HCT116 (cell line): Measurements from ENCODE around the gene RPS14. TPM values are rescaled to one million over a fixed set of nuclear protein-coding genes. Genes with fewer than 3 reads are reported as not detected.

Experiments used
- ATAC-seq: fragments of 200-7000 bp; cut with Tn5 transposase; 2 replicates; pipeline ENCODE4 v1.9.1; 2020; ENCODE audit warnings: mild to moderate bottlenecking, moderate library complexity
- BruUV-seq: library from RNA; stranded (reverse); fragments of 400-500 nt; replicated peaks from 2 replicates; lab custom pipeline; 2021; lab: Mats Ljungman, UMichigan
- CTCF ChIA-PET: fragments of 300-600 bp; sonication (Branson Sonifier 250); formaldehyde crosslinking; loops from one replicate; lab custom pipeline; 2021; ENCODE audit warnings: antibody characterized with exemption; lab: Charles Lee
- POLR2A ChIA-PET: fragments of 300-600, 350-600 bp; sonication (Branson Sonifier 250); formaldehyde crosslinking; loops from one replicate; lab custom pipeline; 2021; ENCODE audit warnings: antibody characterized with exemption; lab: Charles Lee
- RAD21 ChIA-PET, 2 experiments: fragments of 300-600 bp; sonication (Branson Sonifier 250); formaldehyde crosslinking; loops; one replicate each; lab custom pipeline; 2023; ENCODE audit warnings: low total read pairs in 2 of 2; ENCODE audit not compliant: uncharacterized antibody in 2 of 2, unreplicated experiment in 2 of 2, low non-redundant PET in 1 of 2; lab: Charles Lee
- DNase-seq: peaks from one replicate; pipeline ENCODE4 v3.0.0-alpha.2; 2010; ENCODE audit warnings: low read depth, low spot score
- H2AFZ ChIP-seq: fragments of 200-600 bp; shearing (Covaris generic), sonication (generic); 2 replicates; pipeline ENCODE4 v1.6.1; 2017; ENCODE audit warnings: low read depth, mixed run types, mixed read lengths, antibody characterized with exemption, low read length; ENCODE audit not compliant: poor library complexity, severe bottlenecking
- H3K27ac ChIP-seq: 2 replicates; pipeline ENCODE4 v1.5.1; 2012; ENCODE audit warnings: low read depth, low read length
- H3K27me3 ChIP-seq: fragments of 200-600 bp; sonication (generic); 2 replicates; pipeline ENCODE4 v1.6.1; 2016; ENCODE audit warnings: mixed run types, low read length, mixed read lengths; ENCODE audit not compliant: insufficient read depth
- H3K36me3 ChIP-seq, 2 experiments: fragments of 200-500 bp in 1 of 2; fragments of 200-600 bp in 1 of 2; sonication (Bioruptor generic) in 1 of 2; sonication (generic) in 1 of 2; 2 replicates each; pipeline versions ENCODE4 v1.5.1 to v1.6.1; 2014 to 2016; ENCODE audit warnings: low read length in 2 of 2, inconsistent platforms in 1 of 2, mixed read lengths in 1 of 2, mixed run types in 1 of 2; ENCODE audit not compliant: insufficient read depth in 2 of 2, control insufficient read depth in 1 of 2
- H3K4me1 ChIP-seq, 2 experiments: fragments of 200-600 bp in 1 of 2; sonication (generic) in 1 of 2; 2 replicates each; pipeline versions ENCODE4 v1.5.1 to v1.6.1; 2012 to 2017; ENCODE audit warnings: low read length in 2 of 2, inconsistent platforms in 1 of 2, mild to moderate bottlenecking in 1 of 2, mixed read lengths in 1 of 2, mixed run types in 1 of 2, moderate library complexity in 1 of 2; ENCODE audit not compliant: insufficient read depth in 2 of 2, control insufficient read depth in 1 of 2
- H3K4me2 ChIP-seq: fragments of 200-600 bp; sonication (generic); 2 replicates; pipeline ENCODE4 v1.6.1; 2017; ENCODE audit warnings: mixed run types, low read length, mixed read lengths
- H3K4me3 ChIP-seq, 2 experiments: fragments of 200-600 bp in 1 of 2; sonication (generic) in 1 of 2; replicated peaks in 1 of 2; 2 replicates each; pipeline ENCODE4 v1.5.1; 2011 to 2016; ENCODE audit warnings: low read length in 2 of 2, control low read depth in 1 of 2, low read depth in 1 of 2, mild to moderate bottlenecking in 1 of 2, mixed read lengths in 1 of 2, mixed run types in 1 of 2
- H3K79me2 ChIP-seq: fragments of 200-600 bp; sonication (generic); 2 replicates; pipeline ENCODE4 v1.6.1; 2017; ENCODE audit warnings: mild to moderate bottlenecking, mixed run types, low read length, moderate library complexity, mixed read lengths; ENCODE audit not compliant: insufficient read depth
- H3K9ac ChIP-seq: fragments of 200-600 bp; sonication (generic); 2 replicates; pipeline ENCODE4 v1.6.1; 2016; ENCODE audit warnings: low read length, mixed read lengths
- H3K9me2 ChIP-seq: fragments of 200-600 bp; sonication (generic), shearing (Covaris generic); 2 replicates; pipeline ENCODE4 v1.6.1; 2017; ENCODE audit warnings: mixed run types, mild to moderate bottlenecking, moderate library complexity; ENCODE audit not compliant: insufficient read depth
- H3K9me3 ChIP-seq, 2 experiments: fragments of 200-500 bp in 1 of 2; fragments of 200-600 bp in 1 of 2; sonication (Bioruptor generic) in 1 of 2; sonication (generic) in 1 of 2; 2 replicates each; pipeline ENCODE4 v1.6.1; 2014 to 2017; ENCODE audit warnings: low read length in 2 of 2, mixed read lengths in 2 of 2, inconsistent platforms in 1 of 2, low read depth in 1 of 2, mild to moderate bottlenecking in 1 of 2, mixed run types in 1 of 2, moderate library complexity in 1 of 2; ENCODE audit not compliant: control insufficient read depth in 1 of 2, insufficient read depth in 1 of 2
- H4K20me1 ChIP-seq: fragments of 200-600 bp; sonication (generic), shearing (Covaris generic); 2 replicates; pipeline ENCODE4 v1.6.1; 2017; ENCODE audit warnings: mixed run types, mild to moderate bottlenecking, moderate library complexity; ENCODE audit not compliant: insufficient read depth
- EGR1 ChIP-seq: IDR thresholded peaks from 2 replicates; pipeline ENCODE4 v1.6.1; 2012; ENCODE audit warnings: low read depth
- ELF1 ChIP-seq: IDR thresholded peaks from 2 replicates; pipeline ENCODE4 v1.6.1; 2012; ENCODE audit warnings: low read depth, borderline replicate concordance
- EZH2phosphoT487 ChIP-seq: fragments of 200-600 bp; IDR thresholded peaks from 2 replicates; pipeline ENCODE4 v1.6.1; 2018; ENCODE audit warnings: antibody characterized with exemption, borderline replicate concordance
- FOSL1 ChIP-seq: IDR thresholded peaks from 2 replicates; pipeline ENCODE4 v1.6.1; 2012; ENCODE audit warnings: low read depth
- POLR2AphosphoS5 ChIP-seq: IDR thresholded peaks from 2 replicates; pipeline ENCODE4 v1.6.1; 2011; ENCODE audit warnings: mild to moderate bottlenecking, low read depth, low read length, moderate library complexity
- REST ChIP-seq: IDR thresholded peaks from 2 replicates; pipeline ENCODE4 v1.6.1; 2012; ENCODE audit warnings: low read depth
- YY1 ChIP-seq: IDR thresholded peaks from 2 replicates; pipeline ENCODE4 v1.6.1; 2011; ENCODE audit warnings: low read length, low read depth, moderate library complexity, mild to moderate bottlenecking; ENCODE audit not compliant: insufficient replicate concordance; ENCODE audit errors: extremely low read depth
- ZBTB33 ChIP-seq: IDR thresholded peaks from 2 replicates; pipeline ENCODE4 v1.6.1; 2011; ENCODE audit warnings: mild to moderate bottlenecking, low read length, moderate library complexity; ENCODE audit not compliant: insufficient replicate concordance; ENCODE audit errors: extremely low read depth
- intact Hi-C: fragments of 100-400 bp; cut with micrococcal nuclease; formaldehyde crosslinking; loops from 2 replicates; pipeline ENCODE4 v1.10.0; 2022
- total RNA-seq: library from RNA; stranded (reverse); gene quantifications from one replicate; pipeline ENCODE4 v1.2.1, GENCODE V29; 2021; ENCODE audit not compliant: unreplicated experiment
- TF ChIP-seq, protein P1 (sequence below), 3 experiments: fragments of 200-600 bp in 1 of 3; sonication (generic) in 1 of 3; IDR thresholded peaks in 2 of 3; conservative IDR thresholded peaks in 1 of 3; 2 replicates each; pipeline ENCODE4 v1.5.1; 2012 to 2017; ENCODE audit warnings: low read depth in 2 of 3, low read length in 2 of 3, antibody characterized with exemption in 1 of 3, borderline replicate concordance in 1 of 3, control low read depth in 1 of 3, mild to moderate bottlenecking in 1 of 3, mixed read lengths in 1 of 3, mixed run types in 1 of 3, moderate library complexity in 1 of 3; ENCODE audit not compliant: insufficient read depth in 1 of 3

The RPS14 gene
- total RNA-seq, 1 experiment from 2014 or later: 2,557 TPM

DNA sequence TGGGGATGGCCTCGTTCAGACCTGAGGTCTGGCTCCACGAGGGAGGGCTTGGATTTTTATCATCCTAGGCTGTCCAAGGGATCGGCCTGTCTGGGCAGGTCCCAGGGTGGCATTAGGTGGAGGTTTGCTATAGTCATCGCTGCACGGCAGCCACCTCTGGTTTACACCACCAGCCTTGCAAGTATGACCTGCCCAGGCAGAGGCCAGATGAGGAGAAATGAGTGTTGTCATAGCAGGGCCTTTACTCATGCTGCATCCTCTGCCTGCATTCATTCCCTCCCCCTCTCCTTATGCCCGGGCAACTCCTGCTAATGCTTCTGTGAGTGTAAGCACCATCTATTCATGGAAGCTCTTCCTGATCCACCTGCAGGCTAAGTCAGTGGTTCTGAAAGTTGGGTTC, 43.1 kb upstream of the RPS14 start (continued):
- no peak for TF ChIP-seq REST
- TF ChIP-seq ZBTB33: no peak
- TF ChIP-seq EGR1: no peak

DNA sequence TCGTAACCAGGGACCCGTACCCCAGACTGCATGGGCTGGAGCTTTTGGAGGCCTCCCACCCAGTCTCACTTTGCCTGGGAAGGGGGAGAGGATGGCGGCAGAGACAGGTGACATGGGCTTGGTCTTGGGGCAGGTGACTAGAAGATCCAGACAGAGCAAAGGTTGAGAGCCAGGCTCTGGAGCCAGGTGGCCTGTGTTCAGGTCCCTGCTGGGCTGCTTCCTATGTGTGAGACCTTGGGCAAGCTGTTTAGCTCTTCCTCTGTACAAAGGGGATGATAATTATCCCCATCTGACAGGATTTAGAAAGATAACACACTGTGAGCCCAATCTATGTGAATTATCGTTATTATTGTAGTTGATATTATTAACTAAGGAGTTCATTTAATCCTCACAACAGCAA, 42.3 kb upstream of the RPS14 start:
- Histone ChIP-seq H4K20me1 (no peaks in the 10 kb centered on the region), H3K9ac (no peak overlapping the region), H3K4me1 (peaks cover 21 to 53% of the 10 kb centered on the region in 2 experiments), H2AFZ (no peak overlapping the region), H3K4me3 (no peak overlapping the region), H3K27me3 (no peaks in the 10 kb centered on the region), H3K36me3 (peaks cover 0 to 4% of the 10 kb centered on the region in 2 experiments; a peak in 1 of 4 replicates), H3K9me3 (no peaks in the 10 kb centered on the region), H3K79me2 (peaks cover 68% of the 10 kb centered on the region), H3K9me2 (no peaks in the 10 kb centered on the region), H3K27ac (no peak overlapping the region), H3K4me2 (no peak overlapping the region)
- intact Hi-C loops: no loop called here
- ChIA-PET CTCF (no interaction called here), POLR2A (no interaction called here), RAD21 (no interaction called here)
- no peak for TF ChIP-seq FOSL1
- TF ChIP-seq ELF1: no peak
- TF ChIP-seq YY1: no peak
- TF ChIP-seq ZBTB33: no peak
- no peak for TF ChIP-seq POLR2AphosphoS5
- TF ChIP-seq EZH2phosphoT487: no peak
- TF ChIP-seq, protein P1, sequence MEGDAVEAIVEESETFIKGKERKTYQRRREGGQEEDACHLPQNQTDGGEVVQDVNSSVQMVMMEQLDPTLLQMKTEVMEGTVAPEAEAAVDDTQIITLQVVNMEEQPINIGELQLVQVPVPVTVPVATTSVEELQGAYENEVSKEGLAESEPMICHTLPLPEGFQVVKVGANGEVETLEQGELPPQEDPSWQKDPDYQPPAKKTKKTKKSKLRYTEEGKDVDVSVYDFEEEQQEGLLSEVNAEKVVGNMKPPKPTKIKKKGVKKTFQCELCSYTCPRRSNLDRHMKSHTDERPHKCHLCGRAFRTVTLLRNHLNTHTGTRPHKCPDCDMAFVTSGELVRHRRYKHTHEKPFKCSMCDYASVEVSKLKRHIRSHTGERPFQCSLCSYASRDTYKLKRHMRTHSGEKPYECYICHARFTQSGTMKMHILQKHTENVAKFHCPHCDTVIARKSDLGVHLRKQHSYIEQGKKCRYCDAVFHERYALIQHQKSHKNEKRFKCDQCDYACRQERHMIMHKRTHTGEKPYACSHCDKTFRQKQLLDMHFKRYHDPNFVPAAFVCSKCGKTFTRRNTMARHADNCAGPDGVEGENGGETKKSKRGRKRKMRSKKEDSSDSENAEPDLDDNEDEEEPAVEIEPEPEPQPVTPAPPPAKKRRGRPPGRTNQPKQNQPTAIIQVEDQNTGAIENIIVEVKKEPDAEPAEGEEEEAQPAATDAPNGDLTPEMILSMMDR (IDR thresholded peaks at IDR 0.05 in 2 of 3, conservative IDR thresholded peaks at IDR 0.05 in 1 of 3; ENCODE audit: borderline replicate concordance in 1 of 3, insufficient read depth in 1 of 3, low read depth in 2 of 3, low read length in 2 of 3): no peak
- BruUV-seq: no TSS peak
- DNase-seq (no peak), ATAC-seq (no peak)
